ENCODE results near the gene MCC.

MCC gene

GRCh38 chr5:112975721-112976431 is 512.4 kb downstream of the MCC start:
- DNase-seq (ENCODE audit: low read depth), result no peak

- DNase-seq (ENCODE audit: low read depth), result no peak
Observed at GRCh38 chr5:112974901-112975300, 513.4 kb downstream of the MCC start.

- no peak for DNase-seq (ENCODE audit: low read depth)
Observed at GRCh38 chr5:112973904-112974303, 514.3 kb downstream of the MCC start.

- DNase-seq (ENCODE audit: low read depth), result no peak
Observed at GRCh38 chr5:112973036-112973435, 515.2 kb downstream of the MCC start.

Measured in stimulated activated CD8-positive, alpha-beta memory T cell treated with anti-CD3 and anti-CD28 coated beads, Interleukin-7, amount 100 ng/mL, for 24 hours (primary cell).